SU-DHL-6 (cell line): ENCODE results near the gene HSPB1.

Source experiments
- H2AFZ ChIP-seq: fragments of 200-600 bp; sonication (generic); 2 replicates; pipeline ENCODE4 v1.6.1; 2014; ENCODE audit warnings: low read depth, mild to moderate bottlenecking, moderate library complexity, mixed read lengths, antibody characterized with exemption, low read length; ENCODE audit not compliant: severe bottlenecking
- H3F3A ChIP-seq: fragments of 200-600 bp; shearing (Covaris generic); 2 replicates; pipeline ENCODE4 v1.6.0; 2016; ENCODE audit warnings: antibody characterized with exemption, mild to moderate bottlenecking; ENCODE audit not compliant: insufficient read depth
- H3K27ac ChIP-seq: fragments of 200-600 bp; sonication (generic); 2 replicates; pipeline ENCODE4 v1.5.1; 2016; ENCODE audit warnings: low read depth, mild to moderate bottlenecking, low read length, moderate library complexity, mixed read lengths
- H3K27me3 ChIP-seq: fragments of 200-600 bp; sonication (generic), shearing (Covaris generic); 2 replicates; pipeline ENCODE4 v1.6.0; 2014; ENCODE audit warnings: mild to moderate bottlenecking, low read length
- H3K36me3 ChIP-seq: fragments of 200-600 bp; sonication (generic); 2 replicates; pipeline ENCODE4 v1.6.1; 2014; ENCODE audit warnings: mild to moderate bottlenecking, low read length, mixed read lengths
- H3K4me2 ChIP-seq: fragments of 300-600, 200-600 bp; shearing (Covaris generic), sonication (generic); 2 replicates; pipeline ENCODE4 v1.6.0; 2014; ENCODE audit warnings: low read length, low read depth, mild to moderate bottlenecking; ENCODE audit not compliant: poor library complexity, severe bottlenecking
- H3K4me3 ChIP-seq: fragments of 200-600 bp; sonication (generic); 2 replicates; pipeline ENCODE4 v1.5.1; 2014; ENCODE audit warnings: antibody characterized with exemption, low read length, mild to moderate bottlenecking, mixed read lengths; ENCODE audit not compliant: insufficient read depth, poor library complexity, severe bottlenecking
- H3K79me2 ChIP-seq: fragments of 200-600 bp; sonication (generic); 2 replicates; pipeline ENCODE4 v1.6.1; 2014; ENCODE audit warnings: mild to moderate bottlenecking, low read length, moderate library complexity; ENCODE audit not compliant: insufficient read depth
- H3K9ac ChIP-seq: fragments of 200-600 bp; sonication (generic); 2 replicates; pipeline ENCODE4 v1.7.0; 2014; ENCODE audit warnings: mild to moderate bottlenecking, low read length
- H3K9me2 ChIP-seq: fragments of 200-600 bp; sonication (generic); replicated peaks from 2 replicates; pipeline ENCODE4 v1.6.1; 2014; ENCODE audit warnings: low read length; ENCODE audit not compliant: insufficient read depth
- H3K9me3 ChIP-seq: fragments of 200-600 bp; sonication (generic); 2 replicates; pipeline ENCODE4 v1.6.1; 2014; ENCODE audit warnings: low read length, mixed read lengths; ENCODE audit not compliant: insufficient read depth
- H4K20me1 ChIP-seq: fragments of 200-600 bp; sonication (generic); 2 replicates; pipeline ENCODE4 v1.6.1; 2014; ENCODE audit warnings: low read depth, mild to moderate bottlenecking, antibody characterized with exemption, low read length, moderate library complexity, mixed read lengths
- CTCF ChIP-seq: fragments of 200-600 bp; sonication (generic); IDR thresholded peaks from one replicate; pipeline ENCODE4 v1.5.1; 2017; ENCODE audit warnings: antibody characterized with exemption, mild to moderate bottlenecking, low read length, moderate library complexity; ENCODE audit not compliant: insufficient read depth, poor library complexity, severe bottlenecking
- EZH2phosphoT487 ChIP-seq: fragments of 200-600 bp; sonication (generic), shearing (Covaris generic); conservative IDR thresholded peaks from 2 replicates; pipeline ENCODE4 v1.6.1; 2018; ENCODE audit warnings: mild to moderate bottlenecking, antibody characterized with exemption, low read length, moderate library complexity, mixed read lengths

Gene HSPB1

GRCh38 chr7:76302347-76303201, at the start of gene HSPB1:
TSS of gene HSPB1 (plus strand) at chr7:76302673. CDS start at chr7:76302713, 40 bp downstream.
- H3K27me3 ChIP-seq, result no peaks in the 10 kb centered on the region
- H3K9me2 ChIP-seq, result no peaks in the 10 kb centered on the region
- peaks cover 7% of the 10 kb centered on the region; the same call in 1 of the 2 replicates for H3F3A ChIP-seq
- no peaks in the 10 kb centered on the region for H3K9me3 ChIP-seq
- H3K36me3 ChIP-seq, result no peaks in the 10 kb centered on the region
- H4K20me1 ChIP-seq, result no peaks in the 10 kb centered on the region
- H3K27ac ChIP-seq, result no peak within 1 kb of the TSS
- H3K9ac ChIP-seq, result peak within 1 kb of the TSS; percentile 57
- H3K4me2 ChIP-seq, result peak within 1 kb of the TSS; percentile 66
- TF ChIP-seq CTCF (no peak), EZH2phosphoT487 (0 out of 2 replicates have a peak, but pooled peaks have one; percentile 68)
- peak within 1 kb of the TSS; percentile 52 for H3K4me3 ChIP-seq
- H3K79me2 ChIP-seq, result no peaks in the 10 kb centered on the region
- H2AFZ ChIP-seq, result peak within 1 kb of the TSS; percentile 94

- TF ChIP-seq CTCF, result no peak
- Histone ChIP-seq H3K9me2 (no peaks in the 10 kb centered on the region), H3K79me2 (no peaks in the 10 kb centered on the region), H3F3A (no peaks in the 10 kb centered on the region), H3K27me3 (no peaks in the 10 kb centered on the region), H3K4me3 (no peak overlapping the region), H4K20me1 (no peaks in the 10 kb centered on the region), H3K4me2 (no peak overlapping the region), H3K9ac (no peak overlapping the region), H3K36me3 (no peaks in the 10 kb centered on the region), H2AFZ (no peak overlapping the region), H3K27ac (no peak overlapping the region), H3K9me3 (no peaks in the 10 kb centered on the region)
Measured at GRCh38 chr7:76254781-76255180, 47.7 kb upstream of the HSPB1 start.

- Histone ChIP-seq H3F3A (no peaks in the 10 kb centered on the region), H3K4me2 (no peak overlapping the region), H4K20me1 (no peaks in the 10 kb centered on the region), H3K79me2 (no peaks in the 10 kb centered on the region), H3K27ac (no peak overlapping the region), H3K9ac (no peak overlapping the region), H3K36me3 (no peaks in the 10 kb centered on the region), H3K4me3 (no peak overlapping the region), H3K27me3 (no peaks in the 10 kb centered on the region), H3K9me3 (no peaks in the 10 kb centered on the region), H2AFZ (no peak overlapping the region), H3K9me2 (no peaks in the 10 kb centered on the region)
- TF ChIP-seq EZH2phosphoT487, result no peak
- TF ChIP-seq CTCF, result no peak
Measured at GRCh38 chr7:76257973-76258372, 44.5 kb upstream of the HSPB1 start.
